Measurements from ENCODE around the gene BARHL1.

GRCh38 chr9:132631280-132631679 lies 48.9 kb downstream of the BARHL1 start:
- TF ChIP-seq CTCF (IDR thresholded peaks at IDR 0.05; ENCODE audit: low read depth, low read length) (no peak), EZH2phosphoT487 (IDR thresholded peaks at IDR 0.05; ENCODE audit: low read depth) (no peak)
